ENCODE data around the gene NUDT1.

NUDT1 gene

DNA sequence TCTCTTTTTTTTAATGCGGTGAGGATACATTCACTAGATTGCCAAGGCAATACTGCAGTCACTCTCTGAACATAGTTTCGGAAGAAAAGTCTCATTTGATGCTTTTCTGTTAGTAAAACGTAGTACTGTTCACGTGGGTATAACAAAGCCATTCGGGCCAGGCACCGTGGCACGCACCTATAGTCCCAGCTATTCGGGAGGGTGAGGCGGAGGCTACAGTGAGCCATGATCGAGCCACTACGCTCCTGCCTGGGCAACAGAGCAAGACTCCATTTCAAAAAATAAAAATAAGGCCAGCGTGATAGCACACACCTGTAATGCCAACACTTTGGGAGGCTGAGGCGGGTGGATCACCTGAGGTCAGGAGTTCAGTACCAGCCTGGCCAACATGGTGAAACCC lies 47.6 kb downstream of the NUDT1 start:
- Histone ChIP-seq H3K27ac (ENCODE audit: insufficient read depth, low read length, poor library complexity, severe bottlenecking) (no peak overlapping the region), H3K4me3 (ENCODE audit: insufficient read depth, low read depth, low read length, poor library complexity, severe bottlenecking) (no peak overlapping the region), H3K36me3 (ENCODE audit: control insufficient read depth, insufficient read depth, low read length) (no peaks in the 10 kb centered on the region), H3K4me1 (ENCODE audit: control insufficient read depth, insufficient read depth, low read length, poor library complexity, severe bottlenecking) (no peaks in the 10 kb centered on the region), H3K9me3 (ENCODE audit: control insufficient read depth, low read length) (no peaks in the 10 kb centered on the region), H3K27me3 (replicated peaks; ENCODE audit: control insufficient read depth, insufficient read depth, low read length, poor library complexity, severe bottlenecking) (no peaks in the 10 kb centered on the region)
- DNase-seq: no peak

DNA sequence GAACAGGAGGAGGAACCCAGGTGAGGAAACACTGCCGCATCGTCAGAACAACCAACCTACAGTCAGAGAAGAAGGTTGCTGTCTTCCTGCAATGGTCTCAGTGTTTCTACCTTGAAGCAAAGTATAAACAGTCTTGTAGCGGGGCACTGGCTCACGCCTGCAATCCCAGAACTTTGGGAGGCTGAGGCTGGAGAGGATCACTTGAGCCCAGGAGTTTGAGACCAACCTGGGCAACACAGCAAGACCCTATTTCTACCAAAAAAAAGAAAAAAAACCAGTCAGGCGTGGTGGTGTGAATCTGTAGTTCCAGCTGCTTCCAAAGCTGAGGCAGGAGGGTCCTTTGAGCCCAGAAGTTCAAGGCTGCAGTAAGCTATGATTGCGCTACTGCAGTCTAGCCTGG lies 48.9 kb downstream of the NUDT1 start:
- H3K4me3 ChIP-seq (ENCODE audit: insufficient read depth, low read depth, low read length, poor library complexity, severe bottlenecking): no peak overlapping the region
- H3K36me3 ChIP-seq (ENCODE audit: control insufficient read depth, insufficient read depth, low read length): no peaks in the 10 kb centered on the region
- DNase-seq: no peak
- no peak overlapping the region for H3K27ac ChIP-seq (ENCODE audit: insufficient read depth, low read length, poor library complexity, severe bottlenecking)
- H3K4me1 ChIP-seq (ENCODE audit: control insufficient read depth, insufficient read depth, low read length, poor library complexity, severe bottlenecking): no peaks in the 10 kb centered on the region
- no peaks in the 10 kb centered on the region for H3K9me3 ChIP-seq (ENCODE audit: control insufficient read depth, low read length)
- H3K27me3 ChIP-seq (replicated peaks; ENCODE audit: control insufficient read depth, insufficient read depth, low read length, poor library complexity, severe bottlenecking): no peaks in the 10 kb centered on the region

DNA sequence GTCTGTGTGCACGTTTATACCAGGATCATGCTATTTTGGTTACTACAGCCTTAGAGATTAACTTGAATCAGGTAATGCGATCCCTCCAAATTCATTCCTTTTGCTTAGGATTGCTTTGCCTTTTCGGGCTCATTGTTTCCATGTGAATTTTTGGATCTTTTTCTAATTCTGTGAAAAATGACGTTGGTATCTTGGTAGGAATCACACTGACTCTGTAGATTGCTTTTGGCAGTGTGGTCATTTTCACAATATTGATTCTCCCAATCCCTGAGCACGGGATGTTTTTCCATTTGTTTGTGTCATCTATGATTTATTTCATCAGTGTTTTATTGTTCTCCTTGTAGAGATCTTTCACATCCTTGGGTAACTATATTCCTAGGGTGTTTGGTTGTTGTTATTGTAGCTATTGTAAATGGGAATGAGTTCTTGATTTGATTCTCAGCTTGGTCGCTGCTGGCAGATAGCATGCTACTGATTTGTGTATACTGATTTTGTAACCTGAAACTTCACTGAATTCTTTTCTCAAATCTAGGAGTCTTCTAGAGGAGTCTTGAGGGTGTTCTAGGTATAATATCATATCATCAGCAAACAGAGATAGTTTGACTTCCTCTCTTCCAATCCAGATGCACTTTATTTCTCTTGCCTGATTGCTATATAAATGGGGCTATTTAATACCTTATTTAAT lies 54.1 kb downstream of the NUDT1 start:
- Histone ChIP-seq H3K27me3 (replicated peaks; ENCODE audit: control insufficient read depth, insufficient read depth, low read length, poor library complexity, severe bottlenecking) (no peaks in the 10 kb centered on the region), H3K36me3 (ENCODE audit: control insufficient read depth, insufficient read depth, low read length) (no peaks in the 10 kb centered on the region), H3K9me3 (ENCODE audit: control insufficient read depth, low read length) (no peaks in the 10 kb centered on the region), H3K4me3 (ENCODE audit: insufficient read depth, low read depth, low read length, poor library complexity, severe bottlenecking) (no peak overlapping the region), H3K27ac (ENCODE audit: insufficient read depth, low read length, poor library complexity, severe bottlenecking) (no peak overlapping the region), H3K4me1 (ENCODE audit: control insufficient read depth, insufficient read depth, low read length, poor library complexity, severe bottlenecking) (no peaks in the 10 kb centered on the region)
- no peak for DNase-seq

DNA sequence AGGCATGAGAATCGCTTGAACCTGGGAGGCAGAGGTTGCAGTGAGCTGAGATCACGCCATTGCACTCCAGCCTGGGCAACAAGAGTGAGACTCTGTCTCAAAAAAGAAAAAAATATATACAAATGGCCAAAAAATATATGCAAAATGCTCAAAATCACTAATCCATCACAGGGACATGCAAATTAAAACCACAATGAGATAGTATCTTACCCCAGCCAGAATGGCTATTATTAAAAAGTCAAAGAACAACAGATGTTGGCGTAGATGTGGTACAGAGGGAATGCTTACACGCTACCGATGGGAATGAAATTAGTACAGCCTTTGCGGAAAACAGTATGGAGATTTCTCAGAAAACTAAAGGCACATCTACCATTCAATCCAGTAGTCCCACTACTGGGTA lies 54.8 kb downstream of the NUDT1 start:
- DNase-seq: no peak
- no peak overlapping the region for H3K4me3 ChIP-seq (ENCODE audit: insufficient read depth, low read depth, low read length, poor library complexity, severe bottlenecking)
- no peaks in the 10 kb centered on the region for H3K36me3 ChIP-seq (ENCODE audit: control insufficient read depth, insufficient read depth, low read length)
- no peak overlapping the region for H3K27ac ChIP-seq (ENCODE audit: insufficient read depth, low read length, poor library complexity, severe bottlenecking)
- no peaks in the 10 kb centered on the region for H3K9me3 ChIP-seq (ENCODE audit: control insufficient read depth, low read length)
- no peaks in the 10 kb centered on the region for H3K4me1 ChIP-seq (ENCODE audit: control insufficient read depth, insufficient read depth, low read length, poor library complexity, severe bottlenecking)
- H3K27me3 ChIP-seq (replicated peaks; ENCODE audit: control insufficient read depth, insufficient read depth, low read length, poor library complexity, severe bottlenecking): no peaks in the 10 kb centered on the region

DNA sequence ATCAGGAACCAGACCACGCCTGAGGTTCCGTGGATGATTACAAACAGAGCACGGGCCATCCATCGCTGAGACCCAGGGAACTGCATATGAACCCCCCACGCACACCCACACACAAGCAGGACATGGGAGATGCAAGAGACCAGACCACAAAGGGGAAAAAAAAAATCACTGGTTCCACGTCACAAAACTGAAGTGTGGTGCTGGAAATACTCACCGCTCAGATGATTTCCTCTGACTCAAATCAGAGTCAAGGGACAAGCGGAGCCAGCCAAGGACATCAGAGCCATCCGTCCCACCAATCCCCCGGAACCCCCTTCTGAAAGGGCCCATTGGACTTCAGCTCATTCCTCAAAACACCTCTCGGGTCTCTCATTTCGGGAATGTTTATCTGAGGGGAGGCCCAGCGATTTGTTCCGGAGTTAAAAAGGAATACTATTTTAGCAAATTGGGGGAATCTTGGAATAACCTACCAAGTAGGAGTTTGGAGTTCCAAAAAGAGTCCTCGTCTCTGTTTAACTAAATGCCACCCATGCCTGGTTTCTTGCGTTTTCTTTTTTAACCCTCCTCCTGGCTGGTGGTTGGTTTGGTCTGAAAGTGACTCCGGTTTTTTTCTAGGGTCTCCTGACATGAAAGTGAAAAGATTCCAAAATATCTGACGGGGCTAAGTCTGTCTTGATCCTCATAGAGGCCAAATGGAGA lies 57.3 kb downstream of the NUDT1 start:
- Histone ChIP-seq H3K4me3 (ENCODE audit: insufficient read depth, low read depth, low read length, poor library complexity, severe bottlenecking) (no peak overlapping the region), H3K27me3 (replicated peaks; ENCODE audit: control insufficient read depth, insufficient read depth, low read length, poor library complexity, severe bottlenecking) (no peaks in the 10 kb centered on the region), H3K9me3 (ENCODE audit: control insufficient read depth, low read length) (no peaks in the 10 kb centered on the region), H3K27ac (ENCODE audit: insufficient read depth, low read length, poor library complexity, severe bottlenecking) (no peak overlapping the region), H3K36me3 (ENCODE audit: control insufficient read depth, insufficient read depth, low read length) (no peaks in the 10 kb centered on the region), H3K4me1 (ENCODE audit: control insufficient read depth, insufficient read depth, low read length, poor library complexity, severe bottlenecking) (no peaks in the 10 kb centered on the region)
- DNase-seq: no peak

DNA sequence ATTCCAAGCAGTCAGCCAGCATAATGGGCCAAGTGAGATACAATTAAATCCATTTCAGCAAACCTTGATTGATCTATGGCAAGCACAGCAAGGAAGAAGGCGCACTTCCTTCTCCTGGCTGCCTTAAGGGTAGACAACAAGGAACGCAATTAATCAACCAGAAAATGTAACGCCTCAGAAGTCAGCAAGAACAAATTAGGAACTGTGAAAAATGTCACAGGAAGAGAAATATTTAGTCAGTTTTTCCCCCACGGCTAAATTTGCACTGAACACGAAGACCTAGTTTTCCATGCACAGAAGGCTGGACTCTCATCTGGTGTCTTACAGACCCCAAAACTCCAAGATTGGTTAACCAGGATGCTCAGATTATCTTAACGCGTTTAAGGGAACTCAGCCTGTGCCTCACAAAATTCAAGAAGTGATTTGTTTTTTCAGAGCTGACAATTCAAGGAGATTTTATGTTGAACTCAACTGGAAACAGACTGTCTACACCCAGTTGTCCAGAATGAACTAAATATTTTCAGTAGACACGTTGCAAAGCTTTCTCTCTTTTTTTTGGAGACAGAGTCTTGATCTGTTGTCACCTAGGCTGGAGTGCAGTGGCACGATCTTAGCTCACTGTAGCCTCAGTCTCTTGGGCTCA lies 58.0 kb downstream of the NUDT1 start:
- Histone ChIP-seq H3K4me3 (ENCODE audit: insufficient read depth, low read depth, low read length, poor library complexity, severe bottlenecking) (no peak overlapping the region), H3K27ac (ENCODE audit: insufficient read depth, low read length, poor library complexity, severe bottlenecking) (no peak overlapping the region), H3K9me3 (ENCODE audit: control insufficient read depth, low read length) (no peaks in the 10 kb centered on the region), H3K27me3 (replicated peaks; ENCODE audit: control insufficient read depth, insufficient read depth, low read length, poor library complexity, severe bottlenecking) (no peaks in the 10 kb centered on the region), H3K36me3 (ENCODE audit: control insufficient read depth, insufficient read depth, low read length) (no peaks in the 10 kb centered on the region), H3K4me1 (ENCODE audit: control insufficient read depth, insufficient read depth, low read length, poor library complexity, severe bottlenecking) (no peaks in the 10 kb centered on the region)
- DNase-seq: no peak
